SK-N-SH (cell line): ENCODE data around the gene COPE. TPM values are rescaled to one million over a fixed set of nuclear protein-coding genes. Genes with fewer than 3 reads are reported as not detected.

Experiments
- CTCF ChIA-PET: fragments of 300-600, 350-600 bp; formaldehyde crosslinking; extraction: SDS; loops from one replicate; lab custom pipeline; 2021; lab: Yijun Ruan, JAX
- POLR2A ChIA-PET: fragments of 350-600 bp; sonication (Branson Sonifier 250); formaldehyde crosslinking; extraction: SDS; loops from one replicate; lab custom pipeline; 2020; ENCODE audit warnings: antibody characterized with exemption, inconsistent platforms; lab: Yijun Ruan, JAX
- DNase-seq: peaks from one replicate; pipeline ENCODE4 v3.0.0; 2012
- H2AFZ ChIP-seq: fragments of 200-600 bp; sonication (generic); 2 replicates; pipeline ENCODE4 v1.8.1; 2016; ENCODE audit warnings: antibody characterized with exemption, mild to moderate bottlenecking, low read depth
- H3F3A ChIP-seq: fragments of 200-600 bp; sonication (generic); replicated peaks from 2 replicates; pipeline ENCODE3; 2016; ENCODE audit warnings: antibody characterized with exemption, mild to moderate bottlenecking; ENCODE audit not compliant: insufficient read depth
- H3K27ac ChIP-seq, 2 experiments: fragments of 200-500 bp in 1 of 2; fragments of 200-600 bp in 1 of 2; sonication (Bioruptor generic) in 1 of 2; sonication (generic), shearing (Covaris generic) in 1 of 2; 2 replicates each; pipeline versions ENCODE4 v1.5.1 to v1.6.1; 2014 to 2016; ENCODE audit warnings: low read depth in 2 of 2, inconsistent platforms in 1 of 2, low read length in 1 of 2, mild to moderate bottlenecking in 1 of 2, mixed read lengths in 1 of 2
- H3K27me3 ChIP-seq: fragments of 200-600 bp; sonication (generic), shearing (Covaris generic); 2 replicates; pipeline ENCODE4 v1.6.1; 2016; ENCODE audit warnings: mixed run types; ENCODE audit not compliant: insufficient read depth
- H3K36me3 ChIP-seq, 2 experiments: fragments of 200-500 bp in 1 of 2; fragments of 200-600 bp in 1 of 2; sonication (Bioruptor generic) in 1 of 2; sonication (generic) in 1 of 2; replicated peaks in 1 of 2; 2 replicates each; pipeline versions ENCODE3 to v1.5.1; 2014 to 2016; ENCODE audit warnings: low read length in 1 of 2, mild to moderate bottlenecking in 1 of 2; ENCODE audit not compliant: insufficient read depth in 2 of 2, control insufficient read depth in 1 of 2
- H3K4me1 ChIP-seq, 2 experiments: fragments of 200-500 bp in 1 of 2; fragments of 200-600 bp in 1 of 2; sonication (Bioruptor generic) in 1 of 2; sonication (generic), shearing (Covaris generic) in 1 of 2; 2 replicates each; pipeline versions ENCODE4 v1.5.1 to v1.6.1; 2014 to 2016; ENCODE audit warnings: low read depth in 1 of 2, low read length in 1 of 2, mixed run types in 1 of 2; ENCODE audit not compliant: insufficient read depth in 2 of 2, control insufficient read depth in 1 of 2
- H3K4me2 ChIP-seq: fragments of 200-600 bp; sonication (generic), shearing (Covaris generic); 2 replicates; pipeline ENCODE4 v1.6.1; 2017; ENCODE audit warnings: mixed run types
- H3K4me3 ChIP-seq, 2 experiments: fragments of 200-500 bp in 1 of 2; fragments of 200-600 bp in 1 of 2; sonication (Bioruptor generic) in 1 of 2; sonication (generic), shearing (Covaris generic) in 1 of 2; 2 replicates each; pipeline versions ENCODE4 v1.5.1 to v1.8.1; 2014 to 2016; ENCODE audit warnings: low read depth in 2 of 2, inconsistent platforms in 1 of 2, low read length in 1 of 2, mild to moderate bottlenecking in 1 of 2, mixed read lengths in 1 of 2, moderate library complexity in 1 of 2
- H3K79me2 ChIP-seq: fragments of 200-600 bp; sonication (generic); 2 replicates; pipeline ENCODE4 v1.8.1; 2017; ENCODE audit warnings: mild to moderate bottlenecking; ENCODE audit not compliant: insufficient read depth
- H3K9ac ChIP-seq: fragments of 200-600 bp; sonication (generic); 2 replicates; pipeline ENCODE4 v1.6.1; 2017; ENCODE audit warnings: mixed run types
- H3K9me2 ChIP-seq: fragments of 200-600 bp; sonication (generic); 2 replicates; pipeline ENCODE4 v1.6.1; 2017; ENCODE audit warnings: mixed run types
- H3K9me3 ChIP-seq: fragments of 200-600 bp; sonication (generic); 2 replicates; pipeline ENCODE4 v1.6.1; 2017; ENCODE audit warnings: mixed run types, mild to moderate bottlenecking, moderate library complexity
- H4K20me1 ChIP-seq: fragments of 200-600 bp; sonication (generic); 2 replicates; pipeline ENCODE4 v1.6.1; 2017; ENCODE audit warnings: mild to moderate bottlenecking, mixed run types; ENCODE audit not compliant: insufficient read depth
- EZH2phosphoT487 ChIP-seq: fragments of 200-600 bp; sonication (generic); IDR thresholded peaks from 2 replicates; pipeline ENCODE4 v1.6.1; 2017; ENCODE audit warnings: low read depth, mixed run types, mild to moderate bottlenecking, antibody characterized with exemption, moderate library complexity, borderline replicate concordance
- FOXJ3 ChIP-seq: sonication (generic); formaldehyde crosslinking; IDR thresholded peaks from 2 replicates; pipeline ENCODE4 v1.5.1; 2020; ENCODE audit warnings: mild to moderate bottlenecking, missing genetic modification reagents
- GABPA ChIP-seq: IDR thresholded peaks from 2 replicates; pipeline ENCODE4 v1.4.0; 2012; ENCODE audit warnings: low read depth, mild to moderate bottlenecking
- JUND ChIP-seq: IDR thresholded peaks from 2 replicates; pipeline ENCODE4 v1.4.0; 2012
- MXI1 ChIP-seq: IDR thresholded peaks from 2 replicates; pipeline ENCODE4 v1.6.1; 2012; ENCODE audit warnings: mild to moderate bottlenecking, low read depth, low read length, improper control_type of control experiment
- NRF1 ChIP-seq: IDR thresholded peaks from 2 replicates; pipeline ENCODE4 v1.6.1; 2012; ENCODE audit warnings: low read depth, mild to moderate bottlenecking, low read length
- POLR2AphosphoS5 ChIP-seq: IDR thresholded peaks from 2 replicates; pipeline ENCODE4 v1.6.1; 2012; ENCODE audit warnings: low read depth, low read length
- RAD21 ChIP-seq: IDR thresholded peaks from 2 replicates; pipeline ENCODE4 v1.6.1; 2012; ENCODE audit warnings: mild to moderate bottlenecking, low read length
- RCOR1 ChIP-seq: fragments of 150-350 bp; IDR thresholded peaks from 2 replicates; pipeline ENCODE4 v1.6.1; 2017; ENCODE audit warnings: antibody characterized with exemption, low read length
- RFX5 ChIP-seq: IDR thresholded peaks from 2 replicates; pipeline ENCODE4 v1.6.1; 2012; ENCODE audit warnings: mild to moderate bottlenecking, improper control_type of control experiment, low read length
- RXRA ChIP-seq: IDR thresholded peaks from 2 replicates; pipeline ENCODE4 v1.4.0; 2012; ENCODE audit warnings: low read depth, mild to moderate bottlenecking, borderline replicate concordance
- SIN3A ChIP-seq: IDR thresholded peaks from 2 replicates; pipeline ENCODE4 v1.6.1; 2012; ENCODE audit warnings: low read depth, mild to moderate bottlenecking, low read length, moderate library complexity, borderline replicate concordance
- SMC3 ChIP-seq: IDR thresholded peaks from 2 replicates; pipeline ENCODE4 v1.6.1; 2012; ENCODE audit warnings: low read depth, low read length, improper control_type of control experiment
- TAF1 ChIP-seq: IDR thresholded peaks from 2 replicates; pipeline ENCODE4 v1.6.1; 2012; ENCODE audit warnings: low read depth, mild to moderate bottlenecking, low read length, moderate library complexity, borderline replicate concordance
- TCF12 ChIP-seq: IDR thresholded peaks from 2 replicates; pipeline ENCODE4 v1.4.0; 2012
- TEAD4 ChIP-seq: IDR thresholded peaks from 2 replicates; pipeline ENCODE4 v1.4.0; 2012; ENCODE audit warnings: mild to moderate bottlenecking, borderline replicate concordance; ENCODE audit not compliant: insufficient read depth
- YY1 ChIP-seq: IDR thresholded peaks from 2 replicates; pipeline ENCODE4 v1.4.0; 2012; ENCODE audit warnings: low read depth, mild to moderate bottlenecking
- WGBS: methylation state at CpG from one replicate; pipeline ENCODE4 v1.1.6; 2017; ENCODE audit warnings: low lambda C conversion rate; 5-methylcytosine and 5-hydroxymethylcytosine counted together
- polyA plus RNA-seq, 3 experiments: library from polyadenylated mRNA; depleted of rRNA; stranded (reverse); fragments of >200 nt; gene quantifications; 2 replicates each; pipeline ENCODE4 v1.2.3, GENCODE V29; 2012
- TF ChIP-seq, protein P1 (sequence below): IDR thresholded peaks from 2 replicates; pipeline ENCODE4 v1.4.0; 2012; ENCODE audit warnings: low read depth, borderline replicate concordance
- TF ChIP-seq, protein P2 (sequence below): IDR thresholded peaks from 2 replicates; pipeline ENCODE4; 2012
- TF ChIP-seq, protein P3 (sequence below): IDR thresholded peaks from 2 replicates; pipeline ENCODE4 v1.4.0; 2012; ENCODE audit warnings: low read depth
- TF ChIP-seq, protein P4 (sequence below): fragments of 150-350 bp; IDR thresholded peaks from 2 replicates; pipeline ENCODE4 v1.6.1; 2016; ENCODE audit warnings: mild to moderate bottlenecking, low read depth, low read length
- TF ChIP-seq, protein P5 (sequence below): fragments of 150-350 bp; IDR thresholded peaks from 2 replicates; pipeline ENCODE4 v1.6.1; 2017; ENCODE audit warnings: antibody characterized with exemption, low read length, low read depth, borderline replicate concordance

The COPE gene
- polyA plus RNA-seq, 1 of the 3 experiments (the other 2 are of a cell fraction) = 450 TPM

DNA sequence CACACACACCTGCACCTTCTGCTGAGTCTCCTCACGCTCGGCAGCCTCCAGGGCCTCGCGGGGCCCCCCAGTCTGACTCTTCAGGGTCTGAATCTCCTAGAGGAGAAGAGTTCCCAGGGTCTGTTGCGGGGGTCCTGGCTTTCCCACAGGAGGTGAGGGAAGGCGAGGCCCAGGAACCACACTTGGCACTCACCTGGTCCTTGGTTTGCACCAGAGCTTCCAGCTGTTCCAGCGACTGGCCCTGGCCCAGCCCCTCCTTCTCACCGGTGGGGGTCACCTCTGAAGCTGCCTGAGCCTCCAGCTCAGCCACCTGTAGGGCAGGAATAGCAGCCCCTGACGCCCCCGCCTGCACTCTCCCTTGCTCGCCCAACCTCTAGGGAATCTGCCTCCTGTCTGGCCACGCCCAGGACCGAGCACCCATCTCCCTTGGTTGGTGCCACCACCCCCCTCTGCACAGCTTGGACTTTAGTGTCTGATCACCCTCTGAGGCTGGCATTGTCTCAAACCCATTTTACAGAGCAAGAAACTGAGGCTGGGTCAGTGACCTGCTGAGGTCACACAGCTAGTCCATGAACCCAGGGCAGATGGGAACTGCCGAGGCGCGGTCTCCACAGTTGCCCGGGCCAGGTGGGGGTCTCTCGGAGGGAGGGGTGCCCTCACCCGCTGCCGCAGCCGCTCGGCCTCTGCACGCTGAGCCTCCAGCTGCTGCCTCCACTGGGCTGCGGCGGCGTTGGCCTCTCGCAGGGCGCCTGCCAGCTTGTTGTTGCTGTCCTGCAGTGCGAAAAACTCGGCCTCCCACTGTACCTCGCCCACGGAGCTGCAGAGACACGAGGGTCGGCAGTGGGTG lies 12.4 kb upstream of the COPE start:
- peaks cover 21 to 43% of the 10 kb centered on the region in 2 experiments for H3K36me3 ChIP-seq
- no peak overlapping the region for H3K27ac ChIP-seq
- 89% methylated on average over 19 of the region's 34 CpGs for WGBS
- H3K9ac ChIP-seq = no peak overlapping the region
- TF ChIP-seq GABPA = no peak
- no peak for TF ChIP-seq RXRA
- TF ChIP-seq, protein P1, sequence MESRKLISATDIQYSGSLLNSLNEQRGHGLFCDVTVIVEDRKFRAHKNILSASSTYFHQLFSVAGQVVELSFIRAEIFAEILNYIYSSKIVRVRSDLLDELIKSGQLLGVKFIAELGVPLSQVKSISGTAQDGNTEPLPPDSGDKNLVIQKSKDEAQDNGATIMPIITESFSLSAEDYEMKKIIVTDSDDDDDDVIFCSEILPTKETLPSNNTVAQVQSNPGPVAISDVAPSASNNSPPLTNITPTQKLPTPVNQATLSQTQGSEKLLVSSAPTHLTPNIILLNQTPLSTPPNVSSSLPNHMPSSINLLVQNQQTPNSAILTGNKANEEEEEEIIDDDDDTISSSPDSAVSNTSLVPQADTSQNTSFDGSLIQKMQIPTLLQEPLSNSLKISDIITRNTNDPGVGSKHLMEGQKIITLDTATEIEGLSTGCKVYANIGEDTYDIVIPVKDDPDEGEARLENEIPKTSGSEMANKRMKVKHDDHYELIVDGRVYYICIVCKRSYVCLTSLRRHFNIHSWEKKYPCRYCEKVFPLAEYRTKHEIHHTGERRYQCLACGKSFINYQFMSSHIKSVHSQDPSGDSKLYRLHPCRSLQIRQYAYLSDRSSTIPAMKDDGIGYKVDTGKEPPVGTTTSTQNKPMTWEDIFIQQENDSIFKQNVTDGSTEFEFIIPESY = no peak
- TF ChIP-seq, protein P2, sequence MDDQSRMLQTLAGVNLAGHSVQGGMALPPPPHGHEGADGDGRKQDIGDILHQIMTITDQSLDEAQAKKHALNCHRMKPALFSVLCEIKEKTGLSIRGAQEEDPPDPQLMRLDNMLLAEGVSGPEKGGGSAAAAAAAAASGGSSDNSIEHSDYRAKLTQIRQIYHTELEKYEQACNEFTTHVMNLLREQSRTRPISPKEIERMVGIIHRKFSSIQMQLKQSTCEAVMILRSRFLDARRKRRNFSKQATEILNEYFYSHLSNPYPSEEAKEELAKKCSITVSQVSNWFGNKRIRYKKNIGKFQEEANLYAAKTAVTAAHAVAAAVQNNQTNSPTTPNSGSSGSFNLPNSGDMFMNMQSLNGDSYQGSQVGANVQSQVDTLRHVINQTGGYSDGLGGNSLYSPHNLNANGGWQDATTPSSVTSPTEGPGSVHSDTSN = no peak
- no peak for TF ChIP-seq NRF1
- TF ChIP-seq SIN3A = no peak
- TF ChIP-seq RAD21 = no peak
- no peak for TF ChIP-seq RFX5
- no peak for TF ChIP-seq YY1
- TF ChIP-seq, protein P3, sequence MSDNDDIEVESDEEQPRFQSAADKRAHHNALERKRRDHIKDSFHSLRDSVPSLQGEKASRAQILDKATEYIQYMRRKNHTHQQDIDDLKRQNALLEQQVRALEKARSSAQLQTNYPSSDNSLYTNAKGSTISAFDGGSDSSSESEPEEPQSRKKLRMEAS = no peak
- DNase-seq = no peak
- no peak overlapping the region for H2AFZ ChIP-seq
- peaks cover 12% of the 10 kb centered on the region; the same call in 1 of the 2 replicates for H4K20me1 ChIP-seq
- CTCF ChIA-PET = interaction anchor here (0.7 to 1.3 kb wide), 3 partner anchors 13 to 84 kb away, joined by 3 to 4 read pairs (median 4); no protein-coding TSS in a partner anchor
- H3K9me2 ChIP-seq = no peaks in the 10 kb centered on the region
- H3K79me2 ChIP-seq = peaks cover 11% of the 10 kb centered on the region
- H3K9me3 ChIP-seq = no peaks in the 10 kb centered on the region
- no peaks in the 10 kb centered on the region for H3K27me3 ChIP-seq
- H3F3A ChIP-seq = peaks cover 22% of the 10 kb centered on the region
- H3K4me2 ChIP-seq = no peak overlapping the region
- H3K4me1 ChIP-seq = peaks cover 0 to 9% of the 10 kb centered on the region in 2 experiments; a peak in 1 of 4 replicates
- H3K4me3 ChIP-seq = no peak overlapping the region
- POLR2A ChIA-PET = interaction anchor here (2.0 kb wide), 1 partner anchor 12 kb away, joined by 9 read pairs; the partner anchor contains the start of genes COPE and DDX49

DNA sequence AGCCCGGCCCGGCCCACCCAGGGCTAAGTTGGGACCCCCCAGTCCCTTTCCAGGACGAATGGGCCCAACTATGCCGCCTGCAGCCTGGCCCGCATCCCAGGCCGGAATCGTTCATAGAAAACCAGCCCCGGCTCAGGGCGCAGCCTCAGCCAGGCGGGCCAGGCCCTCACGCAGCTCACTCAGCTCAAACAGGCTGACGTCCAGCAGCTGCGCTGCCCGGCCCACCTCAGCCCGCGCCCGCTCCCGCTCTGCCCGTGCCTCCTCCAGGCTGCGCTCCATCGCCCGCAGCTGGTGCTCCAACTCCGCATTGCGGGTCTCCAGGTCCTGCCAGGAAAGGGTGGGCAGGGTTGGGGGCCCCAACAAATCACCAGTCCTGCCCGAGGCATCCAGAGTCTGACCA lies 10.1 kb upstream of the COPE start:
- peaks cover 21% of the 10 kb centered on the region for H3F3A ChIP-seq
- no peaks in the 10 kb centered on the region for H3K9me3 ChIP-seq
- H3K4me1 ChIP-seq = peaks cover 0 to 9% of the 10 kb centered on the region in 2 experiments; a peak in 1 of 4 replicates
- no peak overlapping the region for H3K4me3 ChIP-seq
- no peaks in the 10 kb centered on the region for H3K27me3 ChIP-seq
- H3K9me2 ChIP-seq = no peaks in the 10 kb centered on the region
- H3K4me2 ChIP-seq = no peak overlapping the region
- no peak for DNase-seq
- ChIA-PET CTCF (interaction anchor here (1.3 to 2.0 kb wide), 4 partner anchors 9 to 57 kb away, joined by 3 to 6 read pairs (median 5); no protein-coding TSS in a partner anchor), POLR2A (interaction anchor here (2.4 kb wide), 1 partner anchor 10 kb away, joined by 16 read pairs; the partner anchor contains the start of genes COPE and DDX49)
- WGBS = 94% methylated on average over 20 of the region's 25 CpGs
- H3K79me2 ChIP-seq = no peaks in the 10 kb centered on the region
- no peak overlapping the region for H3K9ac ChIP-seq
- no peak overlapping the region for H3K27ac ChIP-seq
- H4K20me1 ChIP-seq = peaks cover 12% of the 10 kb centered on the region; the same call in 1 of the 2 replicates
- H3K36me3 ChIP-seq = peaks cover 27 to 36% of the 10 kb centered on the region in 2 experiments
- H2AFZ ChIP-seq = no peak overlapping the region
- no peak for TF ChIP-seq JUND
- TF ChIP-seq MXI1 = no peak
- TF ChIP-seq TCF12 = no peak
- TF ChIP-seq SMC3 = no peak
- TF ChIP-seq, protein P4, sequence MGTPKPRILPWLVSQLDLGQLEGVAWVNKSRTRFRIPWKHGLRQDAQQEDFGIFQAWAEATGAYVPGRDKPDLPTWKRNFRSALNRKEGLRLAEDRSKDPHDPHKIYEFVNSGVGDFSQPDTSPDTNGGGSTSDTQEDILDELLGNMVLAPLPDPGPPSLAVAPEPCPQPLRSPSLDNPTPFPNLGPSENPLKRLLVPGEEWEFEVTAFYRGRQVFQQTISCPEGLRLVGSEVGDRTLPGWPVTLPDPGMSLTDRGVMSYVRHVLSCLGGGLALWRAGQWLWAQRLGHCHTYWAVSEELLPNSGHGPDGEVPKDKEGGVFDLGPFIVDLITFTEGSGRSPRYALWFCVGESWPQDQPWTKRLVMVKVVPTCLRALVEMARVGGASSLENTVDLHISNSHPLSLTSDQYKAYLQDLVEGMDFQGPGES = no peak
- no peak for TF ChIP-seq NRF1
- TF ChIP-seq, protein P5, sequence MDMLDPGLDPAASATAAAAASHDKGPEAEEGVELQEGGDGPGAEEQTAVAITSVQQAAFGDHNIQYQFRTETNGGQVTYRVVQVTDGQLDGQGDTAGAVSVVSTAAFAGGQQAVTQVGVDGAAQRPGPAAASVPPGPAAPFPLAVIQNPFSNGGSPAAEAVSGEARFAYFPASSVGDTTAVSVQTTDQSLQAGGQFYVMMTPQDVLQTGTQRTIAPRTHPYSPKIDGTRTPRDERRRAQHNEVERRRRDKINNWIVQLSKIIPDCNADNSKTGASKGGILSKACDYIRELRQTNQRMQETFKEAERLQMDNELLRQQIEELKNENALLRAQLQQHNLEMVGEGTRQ = no peak
- no peak for TF ChIP-seq EZH2phosphoT487
- no peak for TF ChIP-seq TEAD4
- TF ChIP-seq POLR2AphosphoS5 = no peak
- TF ChIP-seq RAD21 = no peak
- TF ChIP-seq RCOR1 = no peak
- no peak for TF ChIP-seq TAF1
- TF ChIP-seq SIN3A = no peak
- no peak for TF ChIP-seq FOXJ3
